WERI-Rb-1 (cell line): ENCODE results near the gene TBC1D5.

Experiments used
- DNase-seq: peaks from one replicate; pipeline ENCODE4 v3.0.0-alpha.2; 2020
- H3K27ac ChIP-seq: fragments of 250-450 bp; sonication (Bioruptor Pico); 2 replicates; pipeline ENCODE4 v1.5.1; 2020; ENCODE audit warnings: mild to moderate bottlenecking, moderate library complexity
- H3K27me3 ChIP-seq: fragments of 250-450 bp; sonication (Bioruptor Pico); 2 replicates; pipeline ENCODE4 v1.5.1; 2021; ENCODE audit warnings: mild to moderate bottlenecking, low read depth, moderate library complexity; ENCODE audit not compliant: insufficient read depth, severe bottlenecking
- H3K36me3 ChIP-seq: fragments of 250-450 bp; sonication (Bioruptor Pico); 2 replicates; pipeline ENCODE4 v1.5.1; 2020; ENCODE audit warnings: mild to moderate bottlenecking, moderate library complexity
- H3K4me3 ChIP-seq: 2 replicates; pipeline ENCODE4 v1.5.1; 2011; ENCODE audit warnings: low read depth, mild to moderate bottlenecking, control low read depth, low read length
- H3K9me3 ChIP-seq: fragments of 250-450 bp; sonication (Bioruptor Pico); 2 replicates; pipeline ENCODE4 v1.5.1; 2021; ENCODE audit warnings: mild to moderate bottlenecking, moderate library complexity; ENCODE audit not compliant: severe bottlenecking
- CTCF ChIP-seq: IDR thresholded peaks from 2 replicates; pipeline ENCODE4 v1.5.1; 2011; ENCODE audit warnings: low read depth, mild to moderate bottlenecking, control low read depth, inconsistent platforms, low read length

TBC1D5 gene

GRCh38 chr3:17443142-17443541 is 299.3 kb downstream of the TBC1D5 start:
- no peak for TF ChIP-seq CTCF
- H3K27me3 ChIP-seq: no peaks in the 10 kb centered on the region
- H3K4me3 ChIP-seq: no peak overlapping the region
- no peak for DNase-seq
- no peaks in the 10 kb centered on the region for H3K36me3 ChIP-seq
- H3K27ac ChIP-seq: no peak overlapping the region
- no peaks in the 10 kb centered on the region for H3K9me3 ChIP-seq

GRCh38 chr3:17442332-17443049 is 299.9 kb downstream of the TBC1D5 start:
- no peak overlapping the region for H3K27ac ChIP-seq
- no peak for TF ChIP-seq CTCF

GRCh38 chr3:17433876-17434275 is 308.6 kb downstream of the TBC1D5 start:
- no peak for TF ChIP-seq CTCF
- Histone ChIP-seq H3K9me3 (no peaks in the 10 kb centered on the region), H3K27me3 (no peaks in the 10 kb centered on the region)

More at GRCh38 chr3:17442332-17443049, 299.9 kb downstream of the TBC1D5 start:
- Histone ChIP-seq H3K4me3 (no peak overlapping the region), H3K27me3 (no peaks in the 10 kb centered on the region), H3K9me3 (no peaks in the 10 kb centered on the region), H3K36me3 (no peaks in the 10 kb centered on the region)
- DNase-seq: no peak

GRCh38 chr3:17432236-17432635 is 310.2 kb downstream of the TBC1D5 start:
- Histone ChIP-seq H3K4me3 (no peak overlapping the region), H3K27ac (no peak overlapping the region), H3K36me3 (no peaks in the 10 kb centered on the region), H3K27me3 (no peaks in the 10 kb centered on the region), H3K9me3 (no peaks in the 10 kb centered on the region)
- no peak for TF ChIP-seq CTCF
- no peak for DNase-seq

More at GRCh38 chr3:17433876-17434275, 308.6 kb downstream of the TBC1D5 start:
- no peak for DNase-seq
- no peak overlapping the region for H3K27ac ChIP-seq
- H3K4me3 ChIP-seq: no peak overlapping the region
- no peaks in the 10 kb centered on the region for H3K36me3 ChIP-seq

- Histone ChIP-seq H3K9me3 (no peaks in the 10 kb centered on the region), H3K4me3 (no peak overlapping the region), H3K27me3 (no peaks in the 10 kb centered on the region), H3K27ac (no peak overlapping the region), H3K36me3 (no peaks in the 10 kb centered on the region)
- TF ChIP-seq CTCF: no peak
- no peak for DNase-seq
These were observed 310.9 kb downstream of the TBC1D5 start for GRCh38 chr3:17431484-17432045.
